Body of pancreas (tissue), 4 donors: ENCODE data around the gene CFAP210. TPM values are rescaled to one million over a fixed set of nuclear protein-coding genes. Genes with fewer than 3 reads are reported as not detected.

Experiments
- ATAC-seq: fragments of 150-250 bp; one replicate; pipeline ENCODE4 v1.9.1; 2016
- DNase-seq, 4 donors: peaks; one replicate each; pipeline ENCODE4 v3.0.0-alpha.2; 2019
- H3K27ac ChIP-seq, 4 donors: fragments of 200-600 bp; sonication (generic); 1 replicate in 3 of 4; 2 replicates in 1 of 4; pipeline versions ENCODE4 v1.5.1 to v1.6.1; 2016 to 2019; ENCODE audit warnings: mild to moderate bottlenecking in 1 of 4, mixed read lengths in 1 of 4, moderate library complexity in 1 of 4
- H3K27me3 ChIP-seq, 2 donors: fragments of 200-600 bp; sonication (generic); one replicate each; pipeline ENCODE4 v1.6.0; 2016; ENCODE audit warnings: mild to moderate bottlenecking in 1 of 2
- H3K36me3 ChIP-seq, 2 donors: fragments of 200-600 bp; sonication (generic); replicated peaks in 1 of 2; 2 replicates each; pipeline ENCODE4 v1.5.1; 2016; ENCODE audit warnings: low read depth in 2 of 2; ENCODE audit not compliant: insufficient read depth in 1 of 2
- H3K4me1 ChIP-seq: fragments of 200-600 bp; sonication (generic); one replicate; pipeline ENCODE4 v1.6.0; 2016
- H3K4me3 ChIP-seq, 2 donors: fragments of 200-600 bp; sonication (generic); 1 replicate in 1 of 2; 2 replicates in 1 of 2; pipeline ENCODE4 v1.5.1; 2016 to 2019
- H3K9me3 ChIP-seq, 3 donors: fragments of 200-600 bp; sonication (generic); 1 replicate in 2 of 3; 2 replicates in 1 of 3; pipeline ENCODE4 v1.5.1; 2016
- POLR2A ChIP-seq, 3 donors: fragments of 450-650 bp; IDR thresholded peaks; one replicate each; pipeline ENCODE4 v1.6.1; 2016; ENCODE audit warnings: antibody characterized with exemption in 3 of 3, mild to moderate bottlenecking in 2 of 3
- WGBS, 2 donors: methylation state at CpG; one replicate each; pipeline ENCODE4 v1.1.5; 2017; 5-methylcytosine and 5-hydroxymethylcytosine counted together
- intact Hi-C: fragments of 100-400 bp; cut with DNase I; formaldehyde crosslinking; loops from one replicate; pipeline ENCODE4 v1.15.1; 2023
- total RNA-seq, 2 donors: library from RNA; depleted of rRNA; stranded (reverse); fragments of >200 nt; gene quantifications; one replicate each; pipeline ENCODE4 v1.1.0, GENCODE V29; 2016
- TF ChIP-seq, protein P1 (sequence below), 7 experiments: fragments of 450-650 bp in 4 of 7; fragments of 200-600 bp in 3 of 7; sonication (generic) in 3 of 7; IDR thresholded peaks; one replicate each; pipeline ENCODE4 v1.5.1; 2016 to 2019; ENCODE audit warnings: antibody characterized with exemption in 7 of 7

Gene CFAP210
- total RNA-seq, 2 donors from 2014 or later: not detected

DNA sequence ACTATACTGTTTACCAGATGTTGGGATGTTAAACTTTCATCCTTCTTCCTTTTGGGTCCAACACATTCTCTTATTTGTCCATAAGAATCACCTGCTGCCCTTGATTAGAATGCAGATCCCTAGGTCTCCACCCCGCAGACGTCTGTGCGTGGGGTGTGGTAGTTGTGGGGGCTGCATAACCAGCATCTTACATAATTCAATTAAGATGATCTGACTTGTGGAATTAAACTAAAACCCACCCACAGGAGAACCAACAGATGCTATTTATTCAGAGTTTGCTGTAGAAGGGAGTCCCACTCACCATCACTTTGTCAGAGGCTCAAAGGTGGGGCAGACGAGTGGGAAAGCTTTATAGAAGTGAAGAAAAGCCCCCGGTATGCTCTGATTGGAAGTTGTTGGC, 37.9 kb upstream of the CFAP210 start:
- intact Hi-C loops: no loop called here
- H3K4me3 ChIP-seq: no peak overlapping the region
- 53 to 58% methylated on average over 5 of the region's 5 CpGs for WGBS, 2 donors
- no peaks in the 10 kb centered on the region for H3K9me3 ChIP-seq
- no peaks in the 10 kb centered on the region for H3K27me3 ChIP-seq
- no peak overlapping the region for H3K27ac ChIP-seq
- DNase-seq: no peak
- peaks cover 16% of the 10 kb centered on the region for H3K4me1 ChIP-seq
- TF ChIP-seq, protein P1, sequence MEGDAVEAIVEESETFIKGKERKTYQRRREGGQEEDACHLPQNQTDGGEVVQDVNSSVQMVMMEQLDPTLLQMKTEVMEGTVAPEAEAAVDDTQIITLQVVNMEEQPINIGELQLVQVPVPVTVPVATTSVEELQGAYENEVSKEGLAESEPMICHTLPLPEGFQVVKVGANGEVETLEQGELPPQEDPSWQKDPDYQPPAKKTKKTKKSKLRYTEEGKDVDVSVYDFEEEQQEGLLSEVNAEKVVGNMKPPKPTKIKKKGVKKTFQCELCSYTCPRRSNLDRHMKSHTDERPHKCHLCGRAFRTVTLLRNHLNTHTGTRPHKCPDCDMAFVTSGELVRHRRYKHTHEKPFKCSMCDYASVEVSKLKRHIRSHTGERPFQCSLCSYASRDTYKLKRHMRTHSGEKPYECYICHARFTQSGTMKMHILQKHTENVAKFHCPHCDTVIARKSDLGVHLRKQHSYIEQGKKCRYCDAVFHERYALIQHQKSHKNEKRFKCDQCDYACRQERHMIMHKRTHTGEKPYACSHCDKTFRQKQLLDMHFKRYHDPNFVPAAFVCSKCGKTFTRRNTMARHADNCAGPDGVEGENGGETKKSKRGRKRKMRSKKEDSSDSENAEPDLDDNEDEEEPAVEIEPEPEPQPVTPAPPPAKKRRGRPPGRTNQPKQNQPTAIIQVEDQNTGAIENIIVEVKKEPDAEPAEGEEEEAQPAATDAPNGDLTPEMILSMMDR (IDR thresholded peaks at IDR 0.05): no peak
- TF ChIP-seq POLR2A (IDR thresholded peaks at IDR 0.05): no peak
- ATAC-seq: no peak
- no peaks in the 10 kb centered on the region for H3K36me3 ChIP-seq

DNA sequence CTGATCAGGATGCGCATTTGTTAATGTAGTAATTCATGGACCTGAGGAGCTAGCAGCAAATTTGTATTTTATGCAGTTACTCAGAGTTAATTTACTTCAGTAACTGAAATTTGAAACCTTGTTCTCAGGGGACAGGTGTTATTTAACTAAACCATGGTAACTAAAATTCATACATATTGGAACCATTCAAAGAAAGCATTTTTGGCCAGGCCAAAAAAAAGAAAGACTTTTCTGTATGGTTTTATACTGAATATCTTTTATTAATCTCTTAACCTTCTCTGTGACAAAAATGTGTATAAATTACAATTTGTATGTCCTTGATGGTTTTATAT, 35.0 kb upstream of the CFAP210 start:
- ATAC-seq (no peak), DNase-seq (no peak)
- no peaks in the 10 kb centered on the region for H3K27me3 ChIP-seq
- no peak overlapping the region for H3K4me3 ChIP-seq
- 95 to 97% methylated on average over 1 of the region's 1 CpG for whole genome bisulfite sequencing, 2 donors
- intact Hi-C loops: no loop called here
- no peaks in the 10 kb centered on the region for H3K36me3 ChIP-seq
- no peaks in the 10 kb centered on the region for H3K9me3 ChIP-seq
- H3K4me1 ChIP-seq: peaks cover 9% of the 10 kb centered on the region
- no peak overlapping the region for H3K27ac ChIP-seq
- TF ChIP-seq POLR2A (IDR thresholded peaks at IDR 0.05): no peak
- TF ChIP-seq, protein P1 (IDR thresholded peaks at IDR 0.05): no peak

DNA sequence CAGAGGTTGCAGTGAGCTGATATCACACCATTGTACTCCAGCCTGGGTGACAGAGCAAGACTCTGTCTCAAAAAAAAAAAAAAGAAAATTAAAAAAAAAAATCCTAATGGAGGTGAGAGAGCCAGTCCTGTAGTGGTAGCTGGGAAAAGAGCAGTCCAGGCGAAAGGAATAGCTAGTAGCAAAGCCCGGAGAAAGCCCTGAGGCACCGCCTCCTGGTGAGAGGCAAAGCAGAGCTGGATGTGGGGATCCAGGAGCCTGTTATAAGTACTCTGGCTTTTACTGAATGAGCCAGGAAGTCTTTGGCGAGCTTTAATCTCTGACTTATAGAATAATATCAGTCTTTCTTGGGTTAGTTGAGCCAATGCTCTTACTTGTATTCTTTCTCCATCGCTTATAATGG, 32.9 kb upstream of the CFAP210 start:
- Histone ChIP-seq H3K27ac (no peak overlapping the region), H3K4me1 (no peaks in the 10 kb centered on the region), H3K36me3 (no peaks in the 10 kb centered on the region), H3K27me3 (no peaks in the 10 kb centered on the region), H3K9me3 (no peaks in the 10 kb centered on the region), H3K4me3 (no peak overlapping the region)
- WGBS, 2 donors: 84 to 87% methylated on average over 5 of the region's 5 CpGs
- DNase-seq: no peak
- TF ChIP-seq, protein P1 (IDR thresholded peaks at IDR 0.05): no peak
- TF ChIP-seq POLR2A (IDR thresholded peaks at IDR 0.05): no peak
- no peak for ATAC-seq
- intact Hi-C loops: no loop called here

DNA sequence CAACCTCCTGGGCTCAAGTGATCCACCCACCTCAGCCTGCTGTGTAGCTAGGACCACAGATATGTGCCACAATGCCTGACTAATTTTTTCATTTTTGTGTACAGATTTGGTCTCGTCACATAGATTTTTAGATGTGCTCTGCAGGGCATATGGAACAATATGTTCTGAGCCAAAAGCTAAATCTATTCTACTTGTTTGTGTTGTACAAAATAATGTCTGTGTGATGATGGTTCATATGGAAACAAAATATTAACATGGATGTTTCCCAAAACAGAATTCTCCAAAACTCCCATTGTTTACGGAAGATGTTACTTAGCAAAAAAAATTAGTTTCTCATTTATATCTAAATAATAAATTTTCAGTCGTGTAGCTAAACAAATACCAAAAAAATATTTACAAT, 26.8 kb upstream of the CFAP210 start:
- 62 to 80% methylated on average over 3 of the region's 3 CpGs for WGBS, 2 donors
- Histone ChIP-seq H3K27ac (no peak overlapping the region), H3K4me3 (no peak overlapping the region), H3K27me3 (no peaks in the 10 kb centered on the region), H3K9me3 (no peaks in the 10 kb centered on the region), H3K4me1 (peaks cover 12% of the 10 kb centered on the region), H3K36me3 (no peaks in the 10 kb centered on the region)
- DNase-seq (no peak), ATAC-seq (no peak)
- intact Hi-C loops: no loop called here
- no peak for TF ChIP-seq POLR2A (IDR thresholded peaks at IDR 0.05)
- TF ChIP-seq, protein P1 (IDR thresholded peaks at IDR 0.05): no peak

DNA sequence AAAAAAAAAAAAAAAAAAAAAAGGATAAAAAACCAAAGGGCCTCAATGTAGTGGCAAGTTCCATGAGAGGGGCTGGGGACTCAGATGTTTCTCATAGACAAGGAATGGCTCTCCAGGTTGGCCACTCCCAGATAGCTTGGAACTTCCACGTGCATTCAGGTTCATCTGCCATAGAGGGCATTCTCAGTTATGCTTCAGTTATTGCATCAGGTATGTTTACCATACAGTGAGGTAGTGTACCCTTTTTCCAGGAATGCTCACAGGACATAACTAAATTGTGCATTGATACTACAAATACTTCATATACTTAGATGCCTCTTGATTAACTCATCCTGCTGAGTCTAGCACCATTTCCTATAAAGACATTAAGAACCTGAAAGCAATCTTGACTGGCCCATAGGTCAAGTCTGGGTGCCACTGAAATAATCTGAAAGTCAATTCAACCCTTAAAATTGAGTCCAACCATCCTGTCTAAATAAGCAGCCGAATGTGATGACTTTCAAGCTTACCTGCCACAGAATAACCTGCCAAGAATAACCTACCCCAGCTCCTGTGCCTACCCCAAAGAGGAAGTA, 24.8 kb upstream of the CFAP210 start:
- intact Hi-C loops: no loop called here
- no peaks in the 10 kb centered on the region for H3K36me3 ChIP-seq
- 79 to 80% methylated on average over 2 of the region's 2 CpGs for WGBS, 2 donors
- H3K4me3 ChIP-seq: no peak overlapping the region
- DNase-seq (no peak), ATAC-seq (no peak)
- TF ChIP-seq, protein P1 (IDR thresholded peaks at IDR 0.05): no peak
- TF ChIP-seq POLR2A (IDR thresholded peaks at IDR 0.05): no peak
- no peaks in the 10 kb centered on the region for H3K9me3 ChIP-seq
- H3K4me1 ChIP-seq: peaks cover 24% of the 10 kb centered on the region
- no peaks in the 10 kb centered on the region for H3K27me3 ChIP-seq
- H3K27ac ChIP-seq: no peak overlapping the region
